22Rv1 (cell line): ENCODE results near the gene TOMM20.
"Not testable (repeated sequence)": the region's sequence is repeated elsewhere in the genome, so short reads cannot be mapped to it uniquely, and the experiment has no call there.

Experiments
- H3K27ac ChIP-seq: fragments of 450-650 bp; 2 replicates; pipeline ENCODE4 v1.5.1; 2017
- ZFX ChIP-seq: fragments of 450-650 bp; IDR thresholded peaks from 2 replicates; pipeline ENCODE4 v1.6.1; 2017; ENCODE audit warnings: antibody characterized with exemption, borderline replicate concordance
- TF ChIP-seq, protein P1 (sequence below): fragments of 450-650 bp; IDR thresholded peaks from 2 replicates; pipeline ENCODE4 v1.5.1; 2017; ENCODE audit warnings: mild to moderate bottlenecking

Gene TOMM20

DNA sequence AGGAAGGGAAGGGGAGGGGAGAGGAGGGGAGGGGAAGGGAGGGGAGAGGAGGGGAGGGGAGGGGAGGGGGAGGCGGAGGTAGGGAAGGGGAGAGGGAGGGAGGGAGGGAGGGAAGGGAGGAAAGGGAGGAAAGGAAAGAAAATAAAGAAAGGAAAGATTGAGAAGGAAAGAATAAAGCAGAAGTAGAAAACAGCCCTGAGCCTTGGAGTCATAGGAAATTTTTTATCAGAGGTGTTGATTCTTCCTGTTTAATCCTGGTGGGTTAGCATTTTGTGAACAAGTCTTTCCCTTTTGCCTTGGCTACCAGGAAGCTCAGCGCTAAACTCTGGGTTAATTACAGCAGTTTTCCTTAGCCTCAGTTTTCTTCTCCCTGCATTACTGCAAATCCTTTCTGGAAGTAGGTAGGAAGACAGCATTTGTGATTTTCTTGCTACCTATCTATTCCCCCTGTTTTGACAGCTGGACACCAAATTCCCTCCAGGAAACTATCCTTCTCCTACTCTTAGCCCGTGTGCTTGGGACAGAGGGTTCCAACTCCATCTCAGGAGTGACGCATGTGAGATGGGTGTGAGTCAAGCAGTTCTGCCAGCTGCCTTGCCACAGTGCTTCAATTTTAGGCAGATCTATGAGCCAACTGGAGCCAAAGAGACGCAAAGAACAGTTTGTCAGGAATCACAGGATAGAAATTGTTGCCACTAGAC lies 26.9 kb downstream of the TOMM20 start:
- H3K27ac ChIP-seq = no peak overlapping the region
- TF ChIP-seq ZFX = no peak
- TF ChIP-seq, protein P1, sequence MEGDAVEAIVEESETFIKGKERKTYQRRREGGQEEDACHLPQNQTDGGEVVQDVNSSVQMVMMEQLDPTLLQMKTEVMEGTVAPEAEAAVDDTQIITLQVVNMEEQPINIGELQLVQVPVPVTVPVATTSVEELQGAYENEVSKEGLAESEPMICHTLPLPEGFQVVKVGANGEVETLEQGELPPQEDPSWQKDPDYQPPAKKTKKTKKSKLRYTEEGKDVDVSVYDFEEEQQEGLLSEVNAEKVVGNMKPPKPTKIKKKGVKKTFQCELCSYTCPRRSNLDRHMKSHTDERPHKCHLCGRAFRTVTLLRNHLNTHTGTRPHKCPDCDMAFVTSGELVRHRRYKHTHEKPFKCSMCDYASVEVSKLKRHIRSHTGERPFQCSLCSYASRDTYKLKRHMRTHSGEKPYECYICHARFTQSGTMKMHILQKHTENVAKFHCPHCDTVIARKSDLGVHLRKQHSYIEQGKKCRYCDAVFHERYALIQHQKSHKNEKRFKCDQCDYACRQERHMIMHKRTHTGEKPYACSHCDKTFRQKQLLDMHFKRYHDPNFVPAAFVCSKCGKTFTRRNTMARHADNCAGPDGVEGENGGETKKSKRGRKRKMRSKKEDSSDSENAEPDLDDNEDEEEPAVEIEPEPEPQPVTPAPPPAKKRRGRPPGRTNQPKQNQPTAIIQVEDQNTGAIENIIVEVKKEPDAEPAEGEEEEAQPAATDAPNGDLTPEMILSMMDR = no peak

- no peak for TF ChIP-seq ZFX
- TF ChIP-seq, protein P1 = no peak
Measured at GRCh38 chr1:235100194-235100772, 28.4 kb downstream of the TOMM20 start.

GRCh38 chr1:235098991-235099390 lies 29.6 kb downstream of the TOMM20 start:
- TF ChIP-seq, protein P1 = no peak
- no peak for TF ChIP-seq ZFX
- no peak overlapping the region for H3K27ac ChIP-seq

More at GRCh38 chr1:235100194-235100772, 28.4 kb downstream of the TOMM20 start:
- no peak overlapping the region for H3K27ac ChIP-seq

- no peak overlapping the region for H3K27ac ChIP-seq
- no peak for TF ChIP-seq ZFX
- TF ChIP-seq, protein P1 = no peak
Measured at GRCh38 chr1:235098547-235098946, 30.1 kb downstream of the TOMM20 start.

- H3K27ac ChIP-seq = not testable (repeated sequence)
Measured at GRCh38 chr1:235097501-235097900, 31.1 kb downstream of the TOMM20 start.

GRCh38 chr1:235095938-235096562 lies 32.6 kb downstream of the TOMM20 start:
- H3K27ac ChIP-seq = no peak overlapping the region
- TF ChIP-seq ZFX = no peak
- TF ChIP-seq, protein P1 = no peak

DNA sequence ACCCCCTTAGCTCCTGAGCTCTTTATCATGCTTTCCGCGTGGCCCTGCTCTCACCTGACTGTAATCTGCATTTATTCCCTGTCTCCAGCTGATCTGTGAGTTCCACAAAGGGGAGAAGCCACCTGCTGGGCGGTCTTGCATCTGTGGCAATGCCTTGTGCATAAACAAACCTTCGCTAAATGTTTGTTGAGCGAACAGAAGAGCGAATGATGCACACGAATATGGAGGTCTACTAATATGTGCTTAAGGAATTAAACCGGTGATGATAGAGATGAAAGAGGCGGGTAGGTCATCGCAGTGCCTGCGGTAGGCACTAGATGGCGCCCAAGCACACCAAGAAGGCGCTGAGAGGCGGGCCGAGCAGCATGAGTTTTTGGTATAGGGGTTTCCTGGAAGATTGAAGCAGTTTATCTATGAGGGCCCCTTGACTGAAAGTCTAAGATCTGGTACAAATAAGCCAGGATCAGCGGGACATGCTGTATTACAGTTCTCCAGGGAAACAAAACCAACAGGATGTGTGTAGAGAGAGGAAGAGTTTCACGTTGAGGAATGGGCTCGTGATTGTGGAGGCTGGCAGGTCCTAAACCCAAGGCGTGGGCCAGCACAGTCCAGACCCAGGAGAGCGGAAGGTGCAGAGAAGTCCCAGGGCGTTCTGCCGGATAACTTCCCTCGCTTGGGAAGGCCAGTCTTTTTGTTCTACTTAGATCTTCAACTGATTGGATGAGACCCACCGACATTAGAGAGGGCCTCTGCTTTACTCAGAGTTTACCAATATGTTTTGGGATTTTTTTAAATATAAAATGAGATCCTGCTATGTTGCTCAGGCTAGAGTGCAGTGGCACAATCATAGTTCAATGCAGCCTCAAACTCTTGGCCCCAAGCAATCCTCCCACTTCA lies 34.7 kb downstream of the TOMM20 start:
- no peak for TF ChIP-seq ZFX
- TF ChIP-seq, protein P1 = peak; percentile 100
- no peak overlapping the region for H3K27ac ChIP-seq
